HCT116 (cell line): ENCODE results near the gene APBB2. TPM values are rescaled to one million over a fixed set of nuclear protein-coding genes. Genes with fewer than 3 reads are reported as not detected.

Experiments
- ATAC-seq: fragments of 200-7000 bp; cut with Tn5 transposase; 2 replicates; pipeline ENCODE4 v1.9.1; 2020; ENCODE audit warnings: mild to moderate bottlenecking, moderate library complexity
- BruUV-seq: library from RNA; stranded (reverse); fragments of 400-500 nt; replicated peaks from 2 replicates; lab custom pipeline; 2021; lab: Mats Ljungman, UMichigan
- CTCF ChIA-PET: fragments of 300-600 bp; sonication (Branson Sonifier 250); formaldehyde crosslinking; loops from one replicate; lab custom pipeline; 2021; ENCODE audit warnings: antibody characterized with exemption; lab: Charles Lee
- POLR2A ChIA-PET: fragments of 300-600, 350-600 bp; sonication (Branson Sonifier 250); formaldehyde crosslinking; loops from one replicate; lab custom pipeline; 2021; ENCODE audit warnings: antibody characterized with exemption; lab: Charles Lee
- RAD21 ChIA-PET, 2 experiments: fragments of 300-600 bp; sonication (Branson Sonifier 250); formaldehyde crosslinking; loops; one replicate each; lab custom pipeline; 2023; ENCODE audit warnings: low total read pairs in 2 of 2; ENCODE audit not compliant: uncharacterized antibody in 2 of 2, unreplicated experiment in 2 of 2, low non-redundant PET in 1 of 2; lab: Charles Lee
- DNase-seq: peaks from one replicate; pipeline ENCODE4 v3.0.0-alpha.2; 2010; ENCODE audit warnings: low read depth, low spot score
- H2AFZ ChIP-seq: fragments of 200-600 bp; shearing (Covaris generic), sonication (generic); 2 replicates; pipeline ENCODE4 v1.6.1; 2017; ENCODE audit warnings: low read depth, mixed run types, mixed read lengths, antibody characterized with exemption, low read length; ENCODE audit not compliant: poor library complexity, severe bottlenecking
- H3K27ac ChIP-seq: 2 replicates; pipeline ENCODE4 v1.5.1; 2012; ENCODE audit warnings: low read depth, low read length
- H3K27me3 ChIP-seq: fragments of 200-600 bp; sonication (generic); 2 replicates; pipeline ENCODE4 v1.6.1; 2016; ENCODE audit warnings: mixed run types, low read length, mixed read lengths; ENCODE audit not compliant: insufficient read depth
- H3K36me3 ChIP-seq, 2 experiments: fragments of 200-500 bp in 1 of 2; fragments of 200-600 bp in 1 of 2; sonication (Bioruptor generic) in 1 of 2; sonication (generic) in 1 of 2; 2 replicates each; pipeline versions ENCODE4 v1.5.1 to v1.6.1; 2014 to 2016; ENCODE audit warnings: low read length in 2 of 2, inconsistent platforms in 1 of 2, mixed read lengths in 1 of 2, mixed run types in 1 of 2; ENCODE audit not compliant: insufficient read depth in 2 of 2, control insufficient read depth in 1 of 2
- H3K4me1 ChIP-seq, 2 experiments: fragments of 200-600 bp in 1 of 2; sonication (generic) in 1 of 2; 2 replicates each; pipeline versions ENCODE4 v1.5.1 to v1.6.1; 2012 to 2017; ENCODE audit warnings: low read length in 2 of 2, inconsistent platforms in 1 of 2, mild to moderate bottlenecking in 1 of 2, mixed read lengths in 1 of 2, mixed run types in 1 of 2, moderate library complexity in 1 of 2; ENCODE audit not compliant: insufficient read depth in 2 of 2, control insufficient read depth in 1 of 2
- H3K4me2 ChIP-seq: fragments of 200-600 bp; sonication (generic); 2 replicates; pipeline ENCODE4 v1.6.1; 2017; ENCODE audit warnings: mixed run types, low read length, mixed read lengths
- H3K4me3 ChIP-seq, 2 experiments: fragments of 200-600 bp in 1 of 2; sonication (generic) in 1 of 2; replicated peaks in 1 of 2; 2 replicates each; pipeline ENCODE4 v1.5.1; 2011 to 2016; ENCODE audit warnings: low read length in 2 of 2, control low read depth in 1 of 2, low read depth in 1 of 2, mild to moderate bottlenecking in 1 of 2, mixed read lengths in 1 of 2, mixed run types in 1 of 2
- H3K79me2 ChIP-seq: fragments of 200-600 bp; sonication (generic); 2 replicates; pipeline ENCODE4 v1.6.1; 2017; ENCODE audit warnings: mild to moderate bottlenecking, mixed run types, low read length, moderate library complexity, mixed read lengths; ENCODE audit not compliant: insufficient read depth
- H3K9ac ChIP-seq: fragments of 200-600 bp; sonication (generic); 2 replicates; pipeline ENCODE4 v1.6.1; 2016; ENCODE audit warnings: low read length, mixed read lengths
- H3K9me2 ChIP-seq: fragments of 200-600 bp; sonication (generic), shearing (Covaris generic); 2 replicates; pipeline ENCODE4 v1.6.1; 2017; ENCODE audit warnings: mixed run types, mild to moderate bottlenecking, moderate library complexity; ENCODE audit not compliant: insufficient read depth
- H3K9me3 ChIP-seq, 2 experiments: fragments of 200-500 bp in 1 of 2; fragments of 200-600 bp in 1 of 2; sonication (Bioruptor generic) in 1 of 2; sonication (generic) in 1 of 2; 2 replicates each; pipeline ENCODE4 v1.6.1; 2014 to 2017; ENCODE audit warnings: low read length in 2 of 2, mixed read lengths in 2 of 2, inconsistent platforms in 1 of 2, low read depth in 1 of 2, mild to moderate bottlenecking in 1 of 2, mixed run types in 1 of 2, moderate library complexity in 1 of 2; ENCODE audit not compliant: control insufficient read depth in 1 of 2, insufficient read depth in 1 of 2
- H4K20me1 ChIP-seq: fragments of 200-600 bp; sonication (generic), shearing (Covaris generic); 2 replicates; pipeline ENCODE4 v1.6.1; 2017; ENCODE audit warnings: mixed run types, mild to moderate bottlenecking, moderate library complexity; ENCODE audit not compliant: insufficient read depth
- CBX3 ChIP-seq: IDR thresholded peaks from 2 replicates; pipeline ENCODE4 v1.6.1; 2012; ENCODE audit warnings: low read depth
- EGR1 ChIP-seq: IDR thresholded peaks from 2 replicates; pipeline ENCODE4 v1.6.1; 2012; ENCODE audit warnings: low read depth
- EZH2 ChIP-seq: fragments of 200-600 bp; sonication (generic); IDR thresholded peaks from 2 replicates; pipeline ENCODE4 v1.6.1; 2017; ENCODE audit warnings: antibody characterized with exemption, mixed run types
- FOSL1 ChIP-seq: IDR thresholded peaks from 2 replicates; pipeline ENCODE4 v1.6.1; 2012; ENCODE audit warnings: low read depth
- JUND ChIP-seq: IDR thresholded peaks from 2 replicates; pipeline ENCODE4 v1.6.1; 2012
- POLR2A ChIP-seq: IDR thresholded peaks from 2 replicates; pipeline ENCODE4 v1.7.0; 2011; ENCODE audit warnings: borderline replicate concordance; ENCODE audit not compliant: insufficient read depth, insufficient read length; ENCODE audit errors: extremely low read depth
- SIN3A ChIP-seq: IDR thresholded peaks from 2 replicates; pipeline ENCODE4 v1.6.1; 2012; ENCODE audit warnings: low read depth
- SP1 ChIP-seq: IDR thresholded peaks from 2 replicates; pipeline ENCODE4 v1.6.1; 2012; ENCODE audit warnings: low read depth
- SRF ChIP-seq: IDR thresholded peaks from 2 replicates; pipeline ENCODE4 v1.6.1; 2012; ENCODE audit warnings: low read depth
- TCF7L2 ChIP-seq: IDR thresholded peaks from 2 replicates; pipeline ENCODE4 v1.7.0; 2011; ENCODE audit warnings: borderline replicate concordance, inconsistent platforms; ENCODE audit not compliant: insufficient read depth, insufficient read length; ENCODE audit errors: extremely low read depth
- YY1 ChIP-seq: IDR thresholded peaks from 2 replicates; pipeline ENCODE4 v1.6.1; 2011; ENCODE audit warnings: low read length, low read depth, moderate library complexity, mild to moderate bottlenecking; ENCODE audit not compliant: insufficient replicate concordance; ENCODE audit errors: extremely low read depth
- ZNF274 ChIP-seq: fragments of 200-500 bp; sonication (Bioruptor generic); IDR thresholded peaks from 2 replicates; pipeline ENCODE4 v1.6.1; 2014; ENCODE audit warnings: mild to moderate bottlenecking, low read depth, low read length, inconsistent platforms
- intact Hi-C: fragments of 100-400 bp; cut with micrococcal nuclease; formaldehyde crosslinking; loops from 2 replicates; pipeline ENCODE4 v1.10.0; 2022
- total RNA-seq: library from RNA; stranded (reverse); gene quantifications from one replicate; pipeline ENCODE4 v1.2.1, GENCODE V29; 2021; ENCODE audit not compliant: unreplicated experiment
- TF ChIP-seq, protein P1 (sequence below): IDR thresholded peaks from 2 replicates; pipeline ENCODE4 v1.6.1; 2012
- TF ChIP-seq, protein P2 (sequence below): IDR thresholded peaks from 2 replicates; pipeline ENCODE4 v1.6.1; 2011; ENCODE audit warnings: mild to moderate bottlenecking, low read length, moderate library complexity; ENCODE audit not compliant: insufficient replicate concordance; ENCODE audit errors: extremely low read depth

APBB2 gene
- total RNA-seq, 1 experiment from 2014 or later = 72.5 TPM

DNA sequence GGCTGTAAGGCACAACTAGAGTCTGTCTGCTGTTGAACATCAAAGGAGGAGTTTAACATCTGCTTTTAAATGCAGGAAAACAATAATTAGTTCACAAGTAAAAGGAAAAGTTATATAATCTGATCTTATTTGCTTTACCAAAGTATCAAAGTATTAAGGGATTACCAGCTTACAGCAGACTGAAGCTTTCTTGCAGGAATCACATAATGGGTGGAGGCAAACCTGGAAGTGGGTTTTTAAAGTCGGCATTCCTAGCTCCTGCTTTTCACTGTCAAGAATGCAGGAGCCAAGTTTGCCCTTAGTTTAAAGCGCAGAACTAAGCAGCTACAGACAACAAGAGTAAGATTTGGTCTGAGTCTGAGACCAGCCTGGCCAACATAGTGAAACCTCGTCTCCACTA is 122.2 kb downstream of the APBB2 start:
- BruUV-seq = no TSS peak
- TF ChIP-seq SIN3A (no peak), CBX3 (no peak), ZNF274 (no peak), SP1 (no peak), POLR2A (no peak), SRF (no peak), JUND (no peak), FOSL1 (no peak), EGR1 (no peak), EZH2 (no peak), TCF7L2 (no peak), YY1 (no peak)
- TF ChIP-seq, protein P1, sequence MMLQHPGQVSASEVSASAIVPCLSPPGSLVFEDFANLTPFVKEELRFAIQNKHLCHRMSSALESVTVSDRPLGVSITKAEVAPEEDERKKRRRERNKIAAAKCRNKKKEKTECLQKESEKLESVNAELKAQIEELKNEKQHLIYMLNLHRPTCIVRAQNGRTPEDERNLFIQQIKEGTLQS = no peak
- TF ChIP-seq, protein P2, sequence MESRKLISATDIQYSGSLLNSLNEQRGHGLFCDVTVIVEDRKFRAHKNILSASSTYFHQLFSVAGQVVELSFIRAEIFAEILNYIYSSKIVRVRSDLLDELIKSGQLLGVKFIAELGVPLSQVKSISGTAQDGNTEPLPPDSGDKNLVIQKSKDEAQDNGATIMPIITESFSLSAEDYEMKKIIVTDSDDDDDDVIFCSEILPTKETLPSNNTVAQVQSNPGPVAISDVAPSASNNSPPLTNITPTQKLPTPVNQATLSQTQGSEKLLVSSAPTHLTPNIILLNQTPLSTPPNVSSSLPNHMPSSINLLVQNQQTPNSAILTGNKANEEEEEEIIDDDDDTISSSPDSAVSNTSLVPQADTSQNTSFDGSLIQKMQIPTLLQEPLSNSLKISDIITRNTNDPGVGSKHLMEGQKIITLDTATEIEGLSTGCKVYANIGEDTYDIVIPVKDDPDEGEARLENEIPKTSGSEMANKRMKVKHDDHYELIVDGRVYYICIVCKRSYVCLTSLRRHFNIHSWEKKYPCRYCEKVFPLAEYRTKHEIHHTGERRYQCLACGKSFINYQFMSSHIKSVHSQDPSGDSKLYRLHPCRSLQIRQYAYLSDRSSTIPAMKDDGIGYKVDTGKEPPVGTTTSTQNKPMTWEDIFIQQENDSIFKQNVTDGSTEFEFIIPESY = no peak
- TF ChIP-seq, all 23 proteins: peak for 0
- RAD21 ChIA-PET = no interaction called here
- H3K4me1 ChIP-seq = no peaks in the 10 kb centered on the region
- H3K27ac ChIP-seq = no peak overlapping the region
- peaks cover 42% of the 10 kb centered on the region for H3K79me2 ChIP-seq
- H3K27me3 ChIP-seq = no peaks in the 10 kb centered on the region
- H4K20me1 ChIP-seq = no peaks in the 10 kb centered on the region
- intact Hi-C loops = no loop called here
- H3K36me3 ChIP-seq = no peaks in the 10 kb centered on the region
- no peak overlapping the region for H3K4me3 ChIP-seq
- POLR2A ChIA-PET = no interaction called here
- H3K9ac ChIP-seq = no peak overlapping the region
- H3K9me3 ChIP-seq = no peaks in the 10 kb centered on the region
- H3K4me2 ChIP-seq = no peak overlapping the region
- DNase-seq = no peak
- no peak for ATAC-seq
- CTCF ChIA-PET = no interaction called here
- no peak overlapping the region for H2AFZ ChIP-seq
- H3K9me2 ChIP-seq = no peaks in the 10 kb centered on the region
